OCI-LY3 (cell line): ENCODE data around the gene EDDM3A.

Experiments
- CTCF ChIP-seq: fragments of 200-600, 300-600 bp; sonication (generic); IDR thresholded peaks from 2 replicates; pipeline ENCODE4 v1.5.1; 2014; ENCODE audit warnings: antibody characterized with exemption, low read length, low read depth
- EZH2phosphoT487 ChIP-seq: fragments of 200-600 bp; shearing (Covaris generic); IDR thresholded peaks from 2 replicates; pipeline ENCODE4 v1.6.1; 2018; ENCODE audit warnings: antibody characterized with exemption, mixed run types, low read depth

GRCh38 chr14:20791597-20791996 lies 45.9 kb downstream of the EDDM3A start:
- no peak for TF ChIP-seq CTCF
- no peak for TF ChIP-seq EZH2phosphoT487
